ENCODE measurements around the gene UBL4A. TPM values are rescaled to one million over a fixed set of nuclear protein-coding genes. Genes with fewer than 3 reads are reported as not detected.
A peak's percentile ranks its signal among the peaks of the same experiment; 100 is the strongest.

Gene UBL4A
- total RNA-seq, 4 donors from 2014 or later: 20.6 to 45.9 (median 34.6) TPM

- H3K4me1 ChIP-seq: peaks cover 0 to 3% (median 2%) of the 10 kb centered on the region in 4 donors
- peak; percentile 67 to 82 (median 70) for DNase-seq
- peak overlapping the region; percentile 66 to 72 (median 70) for H3K4me3 ChIP-seq
- H3K9me3 ChIP-seq: no peaks in the 10 kb centered on the region
- H3K36me3 ChIP-seq: no peaks in the 10 kb centered on the region
- H3K27me3 ChIP-seq: no peaks in the 10 kb centered on the region
- peak overlapping the region; percentile 54 to 87 (median 75) for H3K27ac ChIP-seq
- TF ChIP-seq CTCF (IDR thresholded peaks at IDR 0.05) (no peak), POLR2A (IDR thresholded peaks at IDR 0.05) (no peak)
These were observed 28.8 kb downstream of the UBL4A start for GRCh38 chrX:154457491-154458115.

- Histone ChIP-seq H3K27ac (no peak overlapping the region), H3K9me3 (no peaks in the 10 kb centered on the region), H3K27me3 (no peaks in the 10 kb centered on the region), H3K4me3 (no peak overlapping the region), H3K4me1 (no peaks in the 10 kb centered on the region), H3K36me3 (peaks cover 0 to 22% (median 0%) of the 10 kb centered on the region in 3 donors)
- DNase-seq: no peak
- TF ChIP-seq CTCF (IDR thresholded peaks at IDR 0.05) (no peak), POLR2A (IDR thresholded peaks at IDR 0.05) (no peak)
These were observed 33.6 kb downstream of the UBL4A start for GRCh38 chrX:154452823-154453222.

- Histone ChIP-seq H3K27me3 (no peaks in the 10 kb centered on the region), H3K36me3 (peaks cover 0 to 22% (median 0%) of the 10 kb centered on the region in 3 donors), H3K4me3 (no peak overlapping the region), H3K27ac (no peak overlapping the region), H3K9me3 (no peaks in the 10 kb centered on the region), H3K4me1 (peaks cover 0 to under 1% (median 0%) of the 10 kb centered on the region in 4 donors)
- no peak for DNase-seq
- TF ChIP-seq POLR2A (IDR thresholded peaks at IDR 0.05) (no peak), CTCF (IDR thresholded peaks at IDR 0.05) (no peak)
These were observed 36.1 kb downstream of the UBL4A start for GRCh38 chrX:154450312-154450711.

GRCh38 chrX:154449618-154450017, 36.8 kb downstream of the UBL4A start:
- TF ChIP-seq POLR2A (IDR thresholded peaks at IDR 0.05) (no peak), CTCF (IDR thresholded peaks at IDR 0.05) (no peak)

GRCh38 chrX:154448484-154448883, 37.9 kb downstream of the UBL4A start:
- no peaks in the 10 kb centered on the region for H3K27me3 ChIP-seq
- DNase-seq: no peak
- no peak overlapping the region for H3K27ac ChIP-seq
- TF ChIP-seq POLR2A (IDR thresholded peaks at IDR 0.05) (no peak), CTCF (IDR thresholded peaks at IDR 0.05) (no peak)
- H3K36me3 ChIP-seq: peaks cover 0 to 22% (median 0%) of the 10 kb centered on the region in 3 donors
- no peaks in the 10 kb centered on the region for H3K9me3 ChIP-seq
- no peak overlapping the region for H3K4me3 ChIP-seq
- peaks cover 0 to 10% (median 1%) of the 10 kb centered on the region in 4 donors for H3K4me1 ChIP-seq

More at GRCh38 chrX:154449618-154450017, 36.8 kb downstream of the UBL4A start:
- no peak for DNase-seq
- peaks cover 0 to 8% (median 0%) of the 10 kb centered on the region in 4 donors for H3K4me1 ChIP-seq
- no peak overlapping the region for H3K4me3 ChIP-seq
- H3K27me3 ChIP-seq: no peaks in the 10 kb centered on the region
- peaks cover 0 to 22% (median 0%) of the 10 kb centered on the region in 3 donors for H3K36me3 ChIP-seq
- H3K27ac ChIP-seq: no peak overlapping the region
- H3K9me3 ChIP-seq: no peaks in the 10 kb centered on the region

Measured in Peyer's patch (tissue), 4 donors.